Measurements from ENCODE around the gene SERAC1.

DNA sequence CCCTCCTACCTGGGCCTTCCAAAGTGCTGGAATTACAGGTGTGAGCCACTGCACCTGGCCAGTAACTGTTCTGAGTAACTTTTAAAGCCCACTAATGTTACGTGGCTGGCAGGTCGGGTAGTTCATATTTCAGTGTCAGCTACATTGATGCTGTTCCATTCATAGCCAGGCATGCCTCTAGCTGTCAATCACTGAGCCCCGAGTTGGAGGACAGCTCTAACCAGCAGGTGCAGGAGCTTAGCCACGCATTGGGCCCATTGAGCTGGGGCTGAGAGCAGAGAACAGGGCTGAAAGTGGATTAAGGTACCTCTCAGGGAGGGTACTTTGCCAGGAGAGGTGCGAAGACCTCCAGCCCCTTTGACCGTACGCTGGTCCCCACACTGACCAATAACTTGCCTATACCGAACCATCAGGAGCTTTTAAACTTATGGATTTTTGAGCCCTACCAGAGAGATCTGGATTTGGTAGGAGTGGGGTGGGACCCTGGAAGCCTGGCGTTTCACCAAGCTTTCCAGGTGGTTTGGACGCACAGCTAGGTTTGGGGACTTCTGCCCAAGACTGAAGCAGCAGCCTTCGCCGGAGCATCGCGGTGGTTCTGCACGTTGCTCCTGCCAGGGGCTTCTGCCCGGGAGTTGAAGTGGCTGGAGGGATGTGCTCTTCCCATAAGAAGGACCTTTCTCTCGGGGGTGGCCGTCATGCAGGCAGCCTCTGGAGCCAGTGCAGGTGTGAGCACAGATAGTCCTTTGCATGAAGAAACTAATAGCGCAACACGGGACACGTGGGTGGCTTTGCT lies 82.6 kb downstream of the SERAC1 start:
- TF ChIP-seq POLR2A (IDR thresholded peaks at IDR 0.05) (no peak), CTCF (IDR thresholded peaks at IDR 0.05) (no peak), POLR2AphosphoS5 (IDR thresholded peaks at IDR 0.05; ENCODE audit: insufficient read depth in 1 of 2, low read depth in 1 of 2) (no peak)
